ENCODE measurements around the gene TM4SF5. TPM values are rescaled to one million over a fixed set of nuclear protein-coding genes. Genes with fewer than 3 reads are reported as not detected.
A peak's percentile ranks its signal among the peaks of the same experiment; 100 is the strongest.

TM4SF5 gene
- total and polyA plus RNA-seq, 2 of the 8 experiments (the other 6 are each of a cell fraction or from before 2014, with no cell fraction given): not detected

DNA sequence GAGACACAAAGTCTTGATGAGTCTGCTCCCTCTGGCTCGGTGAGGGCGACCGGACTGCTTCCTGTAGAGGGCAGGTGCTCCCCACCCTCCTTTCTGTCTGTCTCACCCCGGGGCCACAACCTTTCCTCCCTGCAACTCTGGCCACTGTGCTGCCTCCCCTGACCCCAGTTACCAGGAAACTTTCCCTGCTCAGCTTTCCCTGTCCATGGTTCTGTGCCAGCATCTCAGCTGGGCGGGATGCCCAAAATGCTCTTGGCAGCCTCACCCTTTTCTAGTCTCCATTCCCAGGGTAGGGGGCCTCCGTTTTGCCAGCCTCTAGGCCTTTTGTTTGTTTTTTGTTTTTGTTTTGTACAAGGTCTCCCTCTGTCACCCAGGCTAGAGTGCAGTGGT, 36.7 kb downstream of the TM4SF5 start:
- no peak overlapping the region for H3K56ac ChIP-seq (replicated peaks; ENCODE audit: insufficient read length, low read depth, low read length)
- no peak overlapping the region for H3K4ac ChIP-seq (replicated peaks; ENCODE audit: insufficient read length, low read depth, low read length)
- H2BK15ac ChIP-seq (ENCODE audit: low read length): no peak overlapping the region
- no peak overlapping the region for H3K18ac ChIP-seq (ENCODE audit: extremely low read depth, low read length)
- peaks cover 0 to 22% (median 5%) of the 10 kb centered on the region in 4 experiments; a peak in 5 of 8 replicates for H3K36me3 ChIP-seq (ENCODE audit: control insufficient read depth in 2 of 4, insufficient read depth in 4 of 4, low read length in 3 of 4)
- no peaks in the 10 kb centered on the region for H3K9me3 ChIP-seq (ENCODE audit: insufficient read depth in 2 of 2, low read depth in 1 of 2, low read length in 1 of 2)
- H4K5ac ChIP-seq (ENCODE audit: insufficient read length, low read depth, low read length): no peak overlapping the region
- no peaks in the 10 kb centered on the region for H3K79me1 ChIP-seq (ENCODE audit: low read depth, low read length)
- H2BK12ac ChIP-seq (ENCODE audit: low read depth, low read length): no peak overlapping the region
- no peak overlapping the region for H4K91ac ChIP-seq (replicated peaks; ENCODE audit: insufficient read length, low read length)
- CTCF ChIA-PET (ENCODE audit: partially characterized antibody): interaction anchor here (0.7 to 3.0 kb wide), 7 partner anchors 9 to 98 kb away, joined by 3 to 14 read pairs (median 4); partner anchors contain the start of genes ARRB2 and VMO1
- H3K23ac ChIP-seq (ENCODE audit: insufficient read length): no peak overlapping the region
- H4K8ac ChIP-seq (ENCODE audit: extremely low read depth, insufficient read depth, low read length): no peak overlapping the region
- no peak overlapping the region for H2BK5ac ChIP-seq (ENCODE audit: low read depth, low read length)
- 0 out of 4 replicates have a peak, but pooled peaks cover 0 to 3% of the 10 kb centered on the region in 2 experiments for H3K79me2 ChIP-seq (ENCODE audit: control insufficient read depth in 1 of 2, insufficient read depth in 2 of 2, low read length in 2 of 2)
- peak overlapping the region in 1 of 4 experiments; percentile 97; a peak in 1 of 8 replicates for H3K4me3 ChIP-seq (ENCODE audit: extremely low read depth in 1 of 4, insufficient read depth in 2 of 4, low read depth in 3 of 4, low read length in 4 of 4)
- H3K4me2 ChIP-seq (ENCODE audit: insufficient read depth in 1 of 2, low read depth in 2 of 2, low read length in 2 of 2): peak overlapping the region in 1 of 2 experiments; percentile 75; a peak in 1 of 4 replicates
- no peak overlapping the region for H3K14ac ChIP-seq (ENCODE audit: insufficient read length)
- H3K23me2 ChIP-seq (ENCODE audit: low read depth, low read length): peaks cover 6% of the 10 kb centered on the region; the same call in 1 of the 2 replicates
- no peak overlapping the region for H2AFZ ChIP-seq (ENCODE audit: low read length)
- no peak for FAIRE-seq
- H3K27ac ChIP-seq (ENCODE audit: low read depth, low read length): no peak overlapping the region
- no peak overlapping the region for H2AK5ac ChIP-seq (ENCODE audit: low read depth, low read length)
- no peak overlapping the region for H3K9ac ChIP-seq (replicated peaks in 1 of 4; ENCODE audit: extremely low read depth in 1 of 4, low read depth in 3 of 4, low read length in 3 of 4)
- peaks cover 0 to 1% of the 10 kb centered on the region in 2 experiments for H4K20me1 ChIP-seq (replicated peaks in 1 of 2; ENCODE audit: control insufficient read depth in 1 of 2, insufficient read depth in 2 of 2, low read length in 2 of 2)
- POLR2A ChIA-PET (ENCODE audit: partially characterized antibody): interaction anchor here (0.6 to 3.2 kb wide), 8 partner anchors 11 to 131 kb away, joined by 3 to 15 read pairs (median 4); partner anchors contain the start of genes RNF167 and SLC25A11
- no peak overlapping the region for H2BK20ac ChIP-seq (ENCODE audit: low read length)
- H3K27me3 ChIP-seq (replicated peaks in 1 of 4; ENCODE audit: control insufficient read depth in 3 of 4, extremely low read depth in 1 of 4, insufficient read depth in 3 of 4, low read length in 3 of 4): no peaks in the 10 kb centered on the region; a peak in 1 of 7 replicates
- peaks cover 0 to 5% (median 4%) of the 10 kb centered on the region in 4 experiments; a peak in 3 of 7 replicates for H3K4me1 ChIP-seq (replicated peaks in 1 of 4; ENCODE audit: control insufficient read depth in 3 of 4, insufficient read depth in 4 of 4, low read length in 3 of 4)
- no peak for DNase-seq (ENCODE audit: low read depth in 1 of 2, low spot score in 2 of 2)
- H2BK120ac ChIP-seq (replicated peaks; ENCODE audit: low read depth, low read length): no peak overlapping the region
- WGBS, 2 experiments (ENCODE audit: extremely low coverage in 1 of 2, insufficient coverage in 1 of 2, insufficient read length in 1 of 2, insufficient replicate concordance in 2 of 2, low coverage in 1 of 2, low lambda C conversion rate in 2 of 2, missing lambda C conversion rate in 1 of 2): 82% methylated on average over 6 of the region's 6 CpGs; no CpG with 5 or more reads in 1 of the 2 experiments
- TF ChIP-seq SIRT6 (IDR thresholded peaks at IDR 0.05; ENCODE audit: low read length): no peak
- no peak for TF ChIP-seq CTBP2 (IDR thresholded peaks at IDR 0.05; ENCODE audit: borderline replicate concordance, insufficient read depth, insufficient read length, low read length)
- TF ChIP-seq NRF1 (IDR thresholded peaks at IDR 0.05; ENCODE audit: low read depth, low read length): no peak
- TF ChIP-seq JUN (IDR thresholded peaks at IDR 0.05; ENCODE audit: low read depth, low read length): no peak
- TF ChIP-seq TEAD4 (IDR thresholded peaks at IDR 0.05; ENCODE audit: low read depth, low read length): no peak
- no peak for TF ChIP-seq MAFK (IDR thresholded peaks at IDR 0.05; ENCODE audit: low read depth, low read length)
- no peak for TF ChIP-seq SP4 (IDR thresholded peaks at IDR 0.05; ENCODE audit: low read length)
- no peak for TF ChIP-seq CBX8 (IDR thresholded peaks at IDR 0.05; ENCODE audit: borderline replicate concordance, low read depth, low read length)
- TF ChIP-seq KDM4A (IDR thresholded peaks at IDR 0.05; ENCODE audit: low read depth, low read length, severe bottlenecking): no peak
- TF ChIP-seq SP1 (IDR thresholded peaks at IDR 0.05; ENCODE audit: low read depth, low read length): no peak
- no peak for TF ChIP-seq RFX5 (IDR thresholded peaks at IDR 0.05; ENCODE audit: borderline replicate concordance, low read depth, low read length)
- TF ChIP-seq TAF7 (optimal IDR thresholded peaks at IDR 0.05; ENCODE audit: borderline replicate concordance, low read depth, low read length): no peak
- no peak for TF ChIP-seq SUZ12 (IDR thresholded peaks at IDR 0.05; ENCODE audit: low read length)
- TF ChIP-seq RXRA (IDR thresholded peaks at IDR 0.05; ENCODE audit: insufficient read depth, low read depth, low read length): no peak
- no peak for TF ChIP-seq KDM5A (IDR thresholded peaks at IDR 0.05; ENCODE audit: low read length)
